Right lobe of liver (tissue), 6 donors: ENCODE data around the gene TGFBR1. TPM values are rescaled to one million over a fixed set of nuclear protein-coding genes. Genes with fewer than 3 reads are reported as not detected.
A peak's percentile ranks its signal among the peaks of the same experiment; 100 is the strongest.

Experiments used
- ATAC-seq, 4 donors: fragments of 200-7000 bp; cut with Tn5 transposase; one replicate each; pipeline ENCODE4 v1.9.1; 2020; ENCODE audit warnings: mild to moderate bottlenecking in 4 of 4, moderate library complexity in 4 of 4
- DNase-seq, 3 donors: peaks; one replicate each; pipeline ENCODE4 v3.0.0-alpha.2; 2020
- H3K27ac ChIP-seq, 3 donors: fragments of 200-600 bp; one replicate each; pipeline ENCODE4 v1.8.0; 2022
- H3K27me3 ChIP-seq, 2 donors: fragments of 200-600 bp; one replicate each; pipeline ENCODE4 v1.8.0; 2022
- H3K36me3 ChIP-seq, 4 donors: fragments of 200-600 bp; sonication (generic) in 1 of 4; one replicate each; pipeline versions ENCODE4 v1.5.1 to v1.8.0; 2017 to 2022; ENCODE audit warnings: control low read depth in 1 of 4
- H3K4me1 ChIP-seq, 4 donors: fragments of 200-600 bp; sonication (generic) in 1 of 4; one replicate each; pipeline versions ENCODE4 v1.5.1 to v1.8.0; 2017 to 2022; ENCODE audit warnings: control low read depth in 1 of 4
- H3K4me3 ChIP-seq, 3 donors: fragments of 200-600 bp; one replicate each; pipeline ENCODE4 v1.8.0; 2022
- H3K9me3 ChIP-seq, 4 donors: fragments of 200-600 bp; sonication (generic) in 1 of 4; one replicate each; pipeline versions ENCODE4 v1.5.1 to v1.8.0; 2017 to 2022; ENCODE audit warnings: control low read depth in 1 of 4
- POLR2A ChIP-seq: fragments of 450-650 bp; IDR thresholded peaks from one replicate; pipeline ENCODE4 v1.6.1; 2017; ENCODE audit warnings: antibody characterized with exemption, mild to moderate bottlenecking
- WGBS: methylation state at CpG from one replicate; pipeline ENCODE4 v1.1.6; 2018; ENCODE audit warnings: low coverage, low lambda C conversion rate; ENCODE audit not compliant: insufficient coverage; ENCODE audit errors: missing lambda C conversion rate; 5-methylcytosine and 5-hydroxymethylcytosine counted together
- intact Hi-C, 2 donors: fragments of 100-400 bp; cut with DNase I; formaldehyde crosslinking; loops; one replicate each; pipeline versions ENCODE4 v1.11.2 to v1.14.1; 2022
- total RNA-seq, 6 experiments: library from RNA; depleted of rRNA in 2 of 6; stranded (reverse); fragments of >200 nt in 2 of 6; fragmentation: NEBNext Ultra II Directional in 3 of 6; extraction: Animal tissue kit (Norgen Biotek cat#: 25700) in 3 of 6; gene quantifications; one replicate each; pipeline versions ENCODE4 v1.1.0 to v1.2.4, GENCODE V29; 2016 to 2023
- TF ChIP-seq, protein P1 (sequence below), 4 donors: fragments of 200-600 bp in 3 of 4; fragments of 450-650 bp in 1 of 4; IDR thresholded peaks; one replicate each; pipeline versions ENCODE4 v1.5.1 to v1.8.0; 2016 to 2022; ENCODE audit warnings: antibody characterized with exemption in 4 of 4, mild to moderate bottlenecking in 2 of 4
- donor health status: DM: no; HTN: yes; CAD: no.
- donor health status: DM: no; HTN: no; CAD: no.
- donor health status: DM: no; HTN: no; CAD: no.
- donor health status: DM: no; HTN: yes; CAD: no.
- donor health status: DM: no; HTN: yes; CAD: no.

TGFBR1 gene
- total RNA-seq, 6 experiments from 2014 or later, result 9.6 to 26.4 (median 13.4) TPM

DNA sequence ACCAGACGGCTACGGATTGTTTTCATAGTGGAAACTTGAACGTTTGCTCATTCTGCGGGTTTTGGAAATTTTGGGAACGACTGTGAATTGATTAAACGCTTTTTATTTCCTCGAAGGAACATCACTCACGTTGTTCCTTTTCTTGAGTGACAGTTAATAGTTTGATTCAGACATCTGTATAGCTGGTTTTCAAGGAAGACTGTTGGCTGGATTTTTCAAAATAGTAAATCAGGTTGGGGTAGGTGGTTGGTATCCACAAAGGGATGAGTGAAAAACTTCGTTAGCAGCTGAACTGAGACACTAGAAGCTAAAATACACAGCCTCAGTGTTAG lies 1.1 kb downstream of the TGFBR1 start:
- Histone ChIP-seq H3K36me3 (no peaks in the 10 kb centered on the region), H3K27ac (peak overlapping the region in 2 of 3 donors; percentile 79 to 86), H3K4me3 (peak overlapping the region; percentile 77 to 87 (median 79)), H3K4me1 (peaks cover 0 to 14% (median 0%) of the 10 kb centered on the region in 4 donors), H3K27me3 (no peaks in the 10 kb centered on the region), H3K9me3 (no peaks in the 10 kb centered on the region)
- DNase-seq, result no peak
- no peak for ATAC-seq
- 4% methylated on average over 8 of the region's 9 CpGs for WGBS
- intact Hi-C loops, result no loop called here
- TF ChIP-seq POLR2A, result no peak
- TF ChIP-seq, protein P1, sequence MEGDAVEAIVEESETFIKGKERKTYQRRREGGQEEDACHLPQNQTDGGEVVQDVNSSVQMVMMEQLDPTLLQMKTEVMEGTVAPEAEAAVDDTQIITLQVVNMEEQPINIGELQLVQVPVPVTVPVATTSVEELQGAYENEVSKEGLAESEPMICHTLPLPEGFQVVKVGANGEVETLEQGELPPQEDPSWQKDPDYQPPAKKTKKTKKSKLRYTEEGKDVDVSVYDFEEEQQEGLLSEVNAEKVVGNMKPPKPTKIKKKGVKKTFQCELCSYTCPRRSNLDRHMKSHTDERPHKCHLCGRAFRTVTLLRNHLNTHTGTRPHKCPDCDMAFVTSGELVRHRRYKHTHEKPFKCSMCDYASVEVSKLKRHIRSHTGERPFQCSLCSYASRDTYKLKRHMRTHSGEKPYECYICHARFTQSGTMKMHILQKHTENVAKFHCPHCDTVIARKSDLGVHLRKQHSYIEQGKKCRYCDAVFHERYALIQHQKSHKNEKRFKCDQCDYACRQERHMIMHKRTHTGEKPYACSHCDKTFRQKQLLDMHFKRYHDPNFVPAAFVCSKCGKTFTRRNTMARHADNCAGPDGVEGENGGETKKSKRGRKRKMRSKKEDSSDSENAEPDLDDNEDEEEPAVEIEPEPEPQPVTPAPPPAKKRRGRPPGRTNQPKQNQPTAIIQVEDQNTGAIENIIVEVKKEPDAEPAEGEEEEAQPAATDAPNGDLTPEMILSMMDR (IDR thresholded peaks at IDR 0.05), result no peak

DNA sequence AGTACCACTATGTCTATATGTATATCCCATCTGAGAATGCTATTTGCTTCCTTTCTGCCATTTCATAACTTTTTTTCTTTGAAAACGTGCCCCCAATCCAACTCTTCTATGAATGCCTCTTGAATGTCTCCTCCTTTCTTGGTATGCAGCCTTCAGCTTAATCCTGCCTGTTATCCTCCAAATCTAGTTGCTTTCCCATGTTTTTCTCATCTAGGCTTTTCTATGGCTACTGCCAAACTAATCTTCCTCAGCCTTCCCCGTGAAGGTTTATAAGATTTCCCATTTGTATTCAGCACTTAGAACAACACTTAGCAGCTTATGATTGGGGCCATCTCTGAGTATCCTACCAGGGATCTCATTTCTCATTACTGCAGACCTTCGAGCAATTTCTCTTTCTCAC lies 2.5 kb downstream of the TGFBR1 start:
- Histone ChIP-seq H3K27ac (no peak overlapping the region), H3K9me3 (no peaks in the 10 kb centered on the region), H3K27me3 (no peaks in the 10 kb centered on the region), H3K4me1 (peaks cover 0 to 21% (median 0%) of the 10 kb centered on the region in 4 donors), H3K4me3 (no peak overlapping the region), H3K36me3 (no peaks in the 10 kb centered on the region)
- ATAC-seq (no peak), DNase-seq (no peak)
- intact Hi-C loops, result no loop called here
- TF ChIP-seq, protein P1 (IDR thresholded peaks at IDR 0.05), result no peak
- no peak for TF ChIP-seq POLR2A
- 63% methylated on average over 3 of the region's 3 CpGs for WGBS

DNA sequence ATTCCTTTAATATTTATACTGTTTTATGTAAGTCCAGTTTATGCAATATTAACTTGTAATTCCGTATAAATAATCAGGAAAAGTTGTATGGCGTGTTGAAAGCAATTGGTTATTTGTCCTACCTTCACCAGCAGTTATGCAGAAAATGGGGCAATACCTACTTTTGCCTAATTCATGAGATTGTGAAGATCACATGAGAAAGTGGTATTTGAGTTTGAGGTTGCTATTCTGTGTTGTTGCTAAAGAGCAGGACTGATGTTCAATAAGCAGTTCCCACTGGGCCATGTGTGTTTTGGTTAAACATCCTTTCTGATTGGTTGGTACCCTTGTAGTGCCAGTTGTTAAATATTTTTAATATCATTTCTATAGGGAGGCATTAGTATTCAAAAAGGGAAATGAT lies 3.2 kb downstream of the TGFBR1 start:
- no peak for DNase-seq
- ATAC-seq, result no peak
- H3K36me3 ChIP-seq, result no peaks in the 10 kb centered on the region
- intact Hi-C loops, result no loop called here
- no peaks in the 10 kb centered on the region for H3K27me3 ChIP-seq
- H3K9me3 ChIP-seq, result no peaks in the 10 kb centered on the region
- no peak overlapping the region for H3K4me3 ChIP-seq
- H3K27ac ChIP-seq, result no peak overlapping the region
- TF ChIP-seq, protein P1 (IDR thresholded peaks at IDR 0.05), result no peak
- no peak for TF ChIP-seq POLR2A
- 73% methylated on average over 2 of the region's 2 CpGs for whole genome bisulfite sequencing
- peaks cover 0 to 21% (median 0%) of the 10 kb centered on the region in 4 donors for H3K4me1 ChIP-seq

DNA sequence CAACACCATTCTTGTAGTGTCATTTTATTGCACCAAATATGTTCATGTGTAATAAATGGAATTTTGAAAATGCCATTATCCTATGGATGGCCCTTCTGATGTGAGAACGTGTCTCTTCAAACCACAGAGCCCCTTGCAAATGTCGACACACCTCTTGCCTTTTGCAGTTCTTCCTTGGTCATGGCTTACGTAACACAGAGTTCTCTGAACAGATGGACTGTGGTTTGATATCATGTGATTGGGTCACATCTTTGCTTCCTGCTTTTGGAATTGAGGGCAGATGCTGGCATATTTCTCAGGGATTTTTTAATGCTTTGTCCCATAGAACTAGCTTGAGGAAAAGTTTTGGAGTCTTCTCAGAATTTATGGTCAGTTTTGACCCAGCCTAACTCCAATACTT lies 4.6 kb downstream of the TGFBR1 start:
- 33% methylated on average over 3 of the region's 3 CpGs for WGBS
- H3K4me1 ChIP-seq, result peaks cover 0 to 15% (median 0%) of the 10 kb centered on the region in 4 donors

More for the DNA sequence above, 4.6 kb downstream of the TGFBR1 start:
- no peak overlapping the region for H3K4me3 ChIP-seq
- TF ChIP-seq, protein P1 (IDR thresholded peaks at IDR 0.05), result no peak
- no peak for TF ChIP-seq POLR2A
- no peaks in the 10 kb centered on the region for H3K27me3 ChIP-seq
- DNase-seq, result no peak
- H3K9me3 ChIP-seq, result no peaks in the 10 kb centered on the region
- H3K27ac ChIP-seq, result no peak overlapping the region
- ATAC-seq, result no peak
- intact Hi-C loops, result no loop called here
- no peaks in the 10 kb centered on the region for H3K36me3 ChIP-seq
